GM12892 (cell line): ENCODE results near the gene CORIN.

Source experiments
- POLR2A ChIP-seq: IDR thresholded peaks from 2 replicates; pipeline ENCODE4 v1.6.1; 2011; ENCODE audit warnings: low read depth, low read length, control low read depth
- POLR2AphosphoS5 ChIP-seq: IDR thresholded peaks from 2 replicates; pipeline ENCODE4 v1.6.1; 2011; ENCODE audit warnings: low read depth, low read length, control low read depth
- TAF1 ChIP-seq: IDR thresholded peaks from 2 replicates; pipeline ENCODE4 v1.6.1; 2011; ENCODE audit warnings: low read depth, mild to moderate bottlenecking, control low read depth, low read length, borderline replicate concordance

DNA sequence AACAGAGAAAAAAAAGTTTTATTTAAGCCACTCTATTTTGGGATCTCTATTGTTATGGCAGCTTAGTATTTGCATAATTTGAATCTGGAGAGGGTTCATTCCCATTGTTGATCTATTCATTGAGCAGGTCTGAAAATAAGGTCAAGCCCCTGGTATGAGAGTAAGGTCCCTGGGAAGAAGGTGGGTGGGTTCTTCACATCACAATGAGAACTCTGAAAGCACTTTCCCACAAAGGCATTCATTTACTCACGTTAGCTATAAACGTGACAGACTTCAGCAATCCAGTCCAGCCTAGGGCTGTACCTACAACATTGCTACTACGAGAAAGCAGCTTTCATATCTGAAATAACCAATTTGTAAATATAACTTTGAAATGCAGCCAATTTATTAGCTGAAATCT is 126.2 kb downstream of the CORIN start:
- TF ChIP-seq POLR2A = no peak
- TF ChIP-seq POLR2AphosphoS5 = no peak
- TF ChIP-seq TAF1 = no peak
